KMS-11 (cell line): ENCODE results near the gene WNT7A.

Experiments
- H2AFZ ChIP-seq: fragments of 200-600 bp; sonication (generic); 2 replicates; pipeline ENCODE4 v1.6.1; 2016; ENCODE audit warnings: antibody characterized with exemption, mixed run types, low read depth
- H3K27ac ChIP-seq: fragments of 200-600 bp; sonication (generic); 2 replicates; pipeline ENCODE4 v1.6.1; 2016; ENCODE audit warnings: mild to moderate bottlenecking, mixed run types
- H3K27me3 ChIP-seq: fragments of 200-600 bp; sonication (generic); 2 replicates; pipeline ENCODE4 v1.6.1; 2017; ENCODE audit warnings: mild to moderate bottlenecking, low read depth, mixed run types, moderate library complexity; ENCODE audit not compliant: insufficient read depth
- H3K36me3 ChIP-seq: fragments of 200-600 bp; sonication (generic); 2 replicates; pipeline ENCODE4 v1.6.1; 2017; ENCODE audit warnings: mild to moderate bottlenecking, mixed run types; ENCODE audit not compliant: insufficient read depth
- H3K4me1 ChIP-seq: fragments of 200-600 bp; sonication (generic); 2 replicates; pipeline ENCODE4 v1.6.1; 2016; ENCODE audit warnings: mild to moderate bottlenecking, low read depth, mixed run types; ENCODE audit not compliant: poor library complexity, severe bottlenecking
- H3K4me2 ChIP-seq: fragments of 200-600 bp; sonication (generic); 2 replicates; pipeline ENCODE4 v1.7.0; 2016; ENCODE audit warnings: mild to moderate bottlenecking, mixed run types
- H3K4me3 ChIP-seq: fragments of 200-600 bp; sonication (generic); IDR thresholded peaks from 2 replicates; pipeline ENCODE4 v1.6.1; 2017; ENCODE audit warnings: low read depth, low read length, mixed read lengths; ENCODE audit not compliant: insufficient read depth
- H3K79me2 ChIP-seq: fragments of 200-600 bp; sonication (generic); 2 replicates; pipeline ENCODE4 v1.6.1; 2016; ENCODE audit warnings: low read depth, mixed run types; ENCODE audit not compliant: insufficient read depth
- H3K9ac ChIP-seq: fragments of 200-600 bp; sonication (generic); 2 replicates; pipeline ENCODE4 v1.6.1; 2016; ENCODE audit warnings: mild to moderate bottlenecking, mixed run types
- H4K20me1 ChIP-seq: fragments of 200-600 bp; sonication (generic); 2 replicates; pipeline ENCODE4 v1.6.1; 2016; ENCODE audit warnings: mild to moderate bottlenecking, mixed run types; ENCODE audit not compliant: insufficient read depth
- TF ChIP-seq, protein P1 (sequence below): fragments of 200-600 bp; sonication (generic); conservative IDR thresholded peaks from 2 replicates; pipeline ENCODE4 v1.6.1; 2017; ENCODE audit warnings: low read depth, mild to moderate bottlenecking, antibody characterized with exemption, low read length, moderate library complexity, mixed read lengths

WNT7A gene

DNA sequence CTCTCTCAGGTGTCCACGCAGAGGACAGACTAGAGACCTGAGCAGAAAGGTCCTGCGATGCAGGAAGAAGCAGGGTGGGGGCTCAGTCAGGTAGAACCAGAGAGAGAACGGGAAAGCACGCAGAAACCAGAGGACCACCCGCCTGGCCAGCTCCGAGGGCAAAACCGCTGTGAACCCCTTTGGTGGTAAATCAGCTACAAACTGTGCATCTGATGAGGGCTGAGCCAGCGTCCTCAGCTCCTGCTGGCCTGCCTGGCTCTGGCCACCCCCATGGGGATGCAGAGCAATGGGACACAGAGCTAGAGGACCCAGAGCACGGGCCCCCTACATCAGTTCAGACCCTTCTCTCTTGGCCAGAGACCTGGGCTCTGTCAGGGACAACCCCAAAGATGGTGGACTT is 44.6 kb downstream of the WNT7A start:
- Histone ChIP-seq H3K4me1 (no peaks in the 10 kb centered on the region), H3K9ac (no peak overlapping the region), H3K4me2 (no peak overlapping the region), H3K79me2 (no peaks in the 10 kb centered on the region), H3K27ac (no peak overlapping the region), H3K36me3 (no peaks in the 10 kb centered on the region), H3K4me3 (no peak overlapping the region), H3K27me3 (peaks cover 5% of the 10 kb centered on the region; the same call in 1 of the 2 replicates), H2AFZ (no peak overlapping the region), H4K20me1 (no peaks in the 10 kb centered on the region)
- TF ChIP-seq, protein P1, sequence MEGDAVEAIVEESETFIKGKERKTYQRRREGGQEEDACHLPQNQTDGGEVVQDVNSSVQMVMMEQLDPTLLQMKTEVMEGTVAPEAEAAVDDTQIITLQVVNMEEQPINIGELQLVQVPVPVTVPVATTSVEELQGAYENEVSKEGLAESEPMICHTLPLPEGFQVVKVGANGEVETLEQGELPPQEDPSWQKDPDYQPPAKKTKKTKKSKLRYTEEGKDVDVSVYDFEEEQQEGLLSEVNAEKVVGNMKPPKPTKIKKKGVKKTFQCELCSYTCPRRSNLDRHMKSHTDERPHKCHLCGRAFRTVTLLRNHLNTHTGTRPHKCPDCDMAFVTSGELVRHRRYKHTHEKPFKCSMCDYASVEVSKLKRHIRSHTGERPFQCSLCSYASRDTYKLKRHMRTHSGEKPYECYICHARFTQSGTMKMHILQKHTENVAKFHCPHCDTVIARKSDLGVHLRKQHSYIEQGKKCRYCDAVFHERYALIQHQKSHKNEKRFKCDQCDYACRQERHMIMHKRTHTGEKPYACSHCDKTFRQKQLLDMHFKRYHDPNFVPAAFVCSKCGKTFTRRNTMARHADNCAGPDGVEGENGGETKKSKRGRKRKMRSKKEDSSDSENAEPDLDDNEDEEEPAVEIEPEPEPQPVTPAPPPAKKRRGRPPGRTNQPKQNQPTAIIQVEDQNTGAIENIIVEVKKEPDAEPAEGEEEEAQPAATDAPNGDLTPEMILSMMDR: no peak

DNA sequence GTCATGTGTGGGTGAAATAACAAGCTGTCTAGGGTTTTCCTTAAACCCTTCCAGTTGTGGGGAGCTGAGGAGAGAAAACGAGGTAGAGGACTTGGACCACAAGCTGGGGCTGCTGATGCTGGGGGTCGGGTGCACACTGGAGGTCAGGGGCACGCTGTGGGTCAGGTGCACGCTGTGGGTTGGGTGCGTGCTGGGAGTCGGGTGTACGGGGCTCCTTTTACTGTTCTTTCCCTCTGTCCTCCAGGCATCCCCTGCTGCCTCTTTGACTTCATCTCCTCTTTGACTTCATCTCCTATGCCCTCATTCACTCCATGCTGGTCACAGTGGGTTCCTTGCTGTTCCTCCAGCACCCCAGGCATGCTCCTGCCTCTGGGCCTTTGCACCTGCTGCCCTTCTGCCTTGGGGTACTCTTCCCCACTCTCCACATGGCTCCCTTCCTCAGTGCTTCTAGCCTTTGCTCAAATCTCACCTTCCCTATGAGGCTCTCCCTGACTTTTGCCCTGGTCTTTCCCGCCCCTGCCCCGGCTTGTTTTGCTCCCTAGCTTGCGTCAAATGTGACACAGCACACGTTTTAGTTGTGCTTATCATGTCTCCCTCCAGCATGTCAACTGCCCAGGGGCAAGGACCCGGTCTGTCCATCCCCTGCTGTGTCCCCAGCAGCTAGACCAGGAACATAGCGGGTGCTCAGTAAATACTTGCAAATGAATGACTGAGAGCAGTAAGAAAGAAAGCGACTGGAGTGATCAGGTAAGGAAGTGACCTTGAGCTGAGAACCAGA is 45.4 kb downstream of the WNT7A start:
- Histone ChIP-seq H3K9ac (no peak overlapping the region), H2AFZ (no peak overlapping the region), H3K4me3 (no peak overlapping the region), H3K27ac (no peak overlapping the region), H3K79me2 (no peaks in the 10 kb centered on the region), H3K4me2 (no peak overlapping the region), H3K36me3 (no peaks in the 10 kb centered on the region), H4K20me1 (no peaks in the 10 kb centered on the region), H3K4me1 (no peaks in the 10 kb centered on the region), H3K27me3 (peaks cover 5% of the 10 kb centered on the region; the same call in 1 of the 2 replicates)
- TF ChIP-seq, protein P1: no peak

DNA sequence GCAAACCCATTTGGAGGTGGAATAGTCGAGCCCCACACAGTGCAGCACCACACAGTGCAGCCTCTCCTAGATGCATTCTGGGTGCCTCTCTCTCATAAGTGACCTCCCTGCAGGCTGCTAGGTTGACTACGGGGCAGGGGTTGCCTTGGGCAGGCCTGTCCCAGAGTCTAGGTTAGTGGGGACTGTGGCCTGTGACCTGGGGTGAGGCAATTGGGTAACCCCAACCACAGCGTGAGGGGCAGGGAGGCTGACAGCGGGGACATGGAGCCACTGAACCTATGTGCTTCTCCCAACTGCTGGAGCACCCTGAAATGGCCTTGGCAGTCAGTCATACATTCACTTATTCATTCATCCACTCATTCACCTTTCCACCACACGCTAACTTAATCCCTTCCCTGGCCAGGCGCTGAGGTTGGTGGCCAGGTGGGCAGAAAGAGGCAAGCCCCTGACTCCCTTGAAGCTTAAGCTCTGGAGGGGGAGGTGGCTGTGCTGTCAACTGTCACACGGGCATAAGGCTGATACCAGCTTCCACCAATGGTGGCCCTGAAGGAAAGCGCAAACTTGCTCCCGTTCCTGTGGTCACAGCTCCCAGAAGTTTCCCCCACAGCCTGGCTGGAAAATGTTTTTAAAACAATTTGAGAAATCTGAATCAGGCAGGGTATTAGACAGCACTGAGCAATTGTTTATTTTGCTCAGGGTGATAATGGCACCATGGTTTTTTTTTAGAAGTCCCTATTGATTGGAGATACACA is 46.2 kb downstream of the WNT7A start:
- H3K27me3 ChIP-seq: peaks cover 5% of the 10 kb centered on the region; the same call in 1 of the 2 replicates
- H3K79me2 ChIP-seq: no peaks in the 10 kb centered on the region
- no peaks in the 10 kb centered on the region for H3K4me1 ChIP-seq
- TF ChIP-seq, protein P1: no peak
- H4K20me1 ChIP-seq: no peaks in the 10 kb centered on the region
- no peaks in the 10 kb centered on the region for H3K36me3 ChIP-seq
- no peak overlapping the region for H3K4me3 ChIP-seq
- no peak overlapping the region for H3K27ac ChIP-seq
- no peak overlapping the region for H3K9ac ChIP-seq
- no peak overlapping the region for H3K4me2 ChIP-seq
- no peak overlapping the region for H2AFZ ChIP-seq

DNA sequence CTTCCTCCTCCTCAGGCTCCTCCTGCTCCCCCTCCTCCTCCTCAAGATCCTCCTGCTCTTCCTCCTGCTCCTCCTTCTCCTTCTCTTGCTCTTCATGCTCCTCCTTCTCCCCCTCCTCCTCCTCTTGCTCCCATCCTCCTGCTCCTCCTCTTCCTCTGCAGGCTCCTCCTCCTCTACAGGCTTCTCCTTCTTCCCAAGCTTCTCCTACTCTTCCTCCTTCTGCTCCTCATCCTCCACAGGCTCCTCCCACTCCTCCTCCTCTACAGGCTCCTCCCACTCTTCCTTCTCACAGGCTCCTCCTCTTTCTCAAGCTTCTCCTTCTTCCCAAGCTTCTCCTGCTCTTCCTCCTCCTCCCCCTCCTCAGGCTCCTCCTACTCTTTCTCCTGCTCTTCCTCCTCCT is 47.7 kb downstream of the WNT7A start:
- H3K79me2 ChIP-seq: no peaks in the 10 kb centered on the region
- H3K9ac ChIP-seq: no peak overlapping the region
- no peak overlapping the region for H3K4me3 ChIP-seq
- H3K27me3 ChIP-seq: peaks cover 5% of the 10 kb centered on the region; the same call in 1 of the 2 replicates
- H4K20me1 ChIP-seq: no peaks in the 10 kb centered on the region
- no peaks in the 10 kb centered on the region for H3K4me1 ChIP-seq
- H2AFZ ChIP-seq: no peak overlapping the region
- TF ChIP-seq, protein P1: no peak
- H3K36me3 ChIP-seq: no peaks in the 10 kb centered on the region
- H3K4me2 ChIP-seq: no peak overlapping the region
- no peak overlapping the region for H3K27ac ChIP-seq
